GM23338 (cell line): ENCODE measurements around the gene MRPS6. TPM values are rescaled to one million over a fixed set of nuclear protein-coding genes. Genes with fewer than 3 reads are reported as not detected.

Experiments
- ATAC-seq: fragments of 200-7000 bp; cut with Tn5 transposase; 3 replicates; pipeline ENCODE4 v1.9.1; 2020
- DNase-seq: peaks from one replicate; pipeline ENCODE4 v3.0.0-alpha.2; 2015; ENCODE audit warnings: low spot score
- H2AFZ ChIP-seq: fragments of 200-600 bp; sonication (generic); 2 replicates; pipeline ENCODE4 v1.8.0; 2016; ENCODE audit warnings: antibody characterized with exemption, mild to moderate bottlenecking, moderate library complexity
- H3F3A ChIP-seq: fragments of 200-600 bp; sonication (generic); replicated peaks from 2 replicates; pipeline ENCODE4 v1.8.0; 2017; ENCODE audit warnings: antibody characterized with exemption, mixed run types, low read depth
- H3K27ac ChIP-seq: fragments of 200-600 bp; sonication (generic); 2 replicates; pipeline ENCODE4 v1.6.1; 2016; ENCODE audit warnings: low read depth
- H3K27me3 ChIP-seq: fragments of 200-600 bp; sonication (generic); 2 replicates; pipeline ENCODE4 v1.8.0; 2016; ENCODE audit warnings: mild to moderate bottlenecking, mixed run types, moderate library complexity; ENCODE audit not compliant: insufficient read depth
- H3K36me3 ChIP-seq: fragments of 200-600 bp; sonication (generic); 2 replicates; pipeline ENCODE4 v1.8.0; 2016; ENCODE audit warnings: mild to moderate bottlenecking; ENCODE audit not compliant: insufficient read depth
- H3K4me1 ChIP-seq: fragments of 200-600 bp; sonication (generic); 2 replicates; pipeline ENCODE4 v1.8.0; 2016; ENCODE audit warnings: mild to moderate bottlenecking, moderate library complexity; ENCODE audit not compliant: insufficient read depth
- H3K4me2 ChIP-seq: fragments of 200-600 bp; sonication (generic); 2 replicates; pipeline ENCODE4 v1.7.1; 2017; ENCODE audit warnings: mixed run types
- H3K4me3 ChIP-seq: fragments of 200-600 bp; sonication (generic); 2 replicates; pipeline ENCODE4 v1.6.1; 2016; ENCODE audit warnings: mixed run types
- H3K79me2 ChIP-seq: fragments of 200-600 bp; sonication (generic); replicated peaks from 2 replicates; pipeline ENCODE4 v1.8.0; 2017; ENCODE audit warnings: mild to moderate bottlenecking; ENCODE audit not compliant: insufficient read depth
- H3K9me2 ChIP-seq: fragments of 200-600 bp; sonication (generic); 2 replicates; pipeline ENCODE4 v1.8.0; 2017; ENCODE audit not compliant: insufficient read depth
- H4K20me1 ChIP-seq: fragments of 200-600 bp; sonication (generic); replicated peaks from 2 replicates; pipeline ENCODE4 v1.8.0; 2017; ENCODE audit warnings: mild to moderate bottlenecking; ENCODE audit not compliant: insufficient read depth
- H3K27ac Mint-ChIP-seq: 2 replicates; pipeline ENCODE4 v1.8.0; 2020; ENCODE audit warnings: inconsistent platforms, mild to moderate bottlenecking, moderate library complexity, mixed read lengths
- H3K27me3 Mint-ChIP-seq: 3 replicates; pipeline ENCODE4 v1.8.0; 2022; ENCODE audit warnings: low read depth, mild to moderate bottlenecking, moderate library complexity, mixed read lengths, inconsistent platforms; ENCODE audit not compliant: insufficient read depth, poor library complexity
- H3K36me3 Mint-ChIP-seq: 3 replicates; pipeline ENCODE4 v1.8.0; 2021; ENCODE audit warnings: low read depth, mild to moderate bottlenecking, inconsistent platforms, moderate library complexity, mixed read lengths
- H3K4me1 Mint-ChIP-seq: 3 replicates; pipeline ENCODE4 v1.8.0; 2020; ENCODE audit warnings: mild to moderate bottlenecking, inconsistent platforms, mixed read lengths
- H3K4me3 Mint-ChIP-seq: 3 replicates; pipeline ENCODE4 v1.8.0; 2021; ENCODE audit warnings: moderate library complexity, mild to moderate bottlenecking, inconsistent platforms, mixed read lengths
- H3K9me3 Mint-ChIP-seq: 3 replicates; pipeline ENCODE4 v1.8.0; 2020; ENCODE audit warnings: moderate library complexity, mild to moderate bottlenecking, inconsistent platforms, mixed read lengths
- CREB1 ChIP-seq: fragments of 250-450 bp; sonication (Bioruptor Pico); IDR thresholded peaks from 2 replicates; pipeline ENCODE4 v1.5.0; 2020; ENCODE audit warnings: low read depth, mild to moderate bottlenecking, moderate library complexity
- CTCF ChIP-seq, 2 experiments: fragments of 200-600 bp in 1 of 2; sonication (generic) in 1 of 2; conservative IDR thresholded peaks; 2 replicates each; pipeline versions ENCODE4 v1.5.1 to v1.6.1; 2016 to 2017; ENCODE audit warnings: antibody characterized with exemption in 2 of 2, low read depth in 2 of 2, mild to moderate bottlenecking in 2 of 2, moderate library complexity in 1 of 2
- ETS1 ChIP-seq: IDR thresholded peaks from 2 replicates; pipeline ENCODE4 v1.6.1; 2016; ENCODE audit warnings: antibody characterized with exemption
- EZH2 ChIP-seq: fragments of 200-600 bp; sonication (generic); IDR thresholded peaks from one replicate; pipeline ENCODE4 v1.8.0; 2017; ENCODE audit warnings: antibody characterized with exemption, mild to moderate bottlenecking, low read depth; ENCODE audit not compliant: unreplicated experiment
- JUNB ChIP-seq: IDR thresholded peaks from one replicate; pipeline ENCODE4 v1.6.1; 2016; ENCODE audit warnings: antibody characterized with exemption; ENCODE audit not compliant: unreplicated experiment
- POLR2AphosphoS5 ChIP-seq: IDR thresholded peaks from 2 replicates; pipeline ENCODE4 v1.6.1; 2016; ENCODE audit warnings: antibody characterized with exemption, low read depth
- REST ChIP-seq: IDR thresholded peaks from one replicate; pipeline ENCODE4 v1.6.1; 2018; ENCODE audit warnings: antibody characterized with exemption; ENCODE audit not compliant: unreplicated experiment
- STAT1 ChIP-seq: IDR thresholded peaks from one replicate; pipeline ENCODE4 v1.6.1; 2016; ENCODE audit warnings: antibody characterized with exemption; ENCODE audit not compliant: unreplicated experiment
- ZNF114 ChIP-seq: fragments of 250-450 bp; sonication (Bioruptor Pico); IDR thresholded peaks from 2 replicates; pipeline ENCODE4 v1.5.0; 2020; ENCODE audit warnings: mild to moderate bottlenecking, moderate library complexity
- ZNF462 ChIP-seq: fragments of 250-450 bp; sonication (Bioruptor Pico); IDR thresholded peaks from 2 replicates; pipeline ENCODE4 v1.5.0; 2020; ENCODE audit warnings: mild to moderate bottlenecking, moderate library complexity
- polyA plus RNA-seq: library from polyadenylated mRNA; unstranded; fragments of >200 nt; fragmentation: Nextera tagmentation; extraction: Ambion mirVana; gene quantifications from 2 replicates; pipeline ENCODE4 v1.2.1, GENCODE V29; 2016
- total RNA-seq: library from RNA; depleted of rRNA; stranded (reverse); fragments of >200 nt; shearing (Covaris generic); gene quantifications from 2 replicates; pipeline ENCODE4 v1.2.3, GENCODE V29; 2014

MRPS6 gene
- total and polyA plus RNA-seq, 2 experiments from 2014 or later, result 80.5 to 242 TPM

- peaks cover 42% of the 10 kb centered on the region for H3K27me3 ChIP-seq
- H3K9me2 ChIP-seq, result peaks cover 3% of the 10 kb centered on the region; the same call in 1 of the 2 replicates
- no peaks in the 10 kb centered on the region for H3K79me2 ChIP-seq
- no peak overlapping the region for H3K27ac Mint-ChIP-seq
- no peaks in the 10 kb centered on the region for H4K20me1 ChIP-seq
- no peaks in the 10 kb centered on the region for H3K36me3 ChIP-seq
- H3K36me3 Mint-ChIP-seq, result peaks cover 7% of the 10 kb centered on the region; the same call in 2 of the 3 replicates
- H2AFZ ChIP-seq, result no peak overlapping the region
- H3K27ac ChIP-seq, result no peak overlapping the region
- H3F3A ChIP-seq, result no peaks in the 10 kb centered on the region
- H3K27me3 Mint-ChIP-seq, result peaks cover 15% of the 10 kb centered on the region
- no peak overlapping the region; the same call in 2 of the 3 replicates for H3K4me3 Mint-ChIP-seq
- ATAC-seq (no peak), DNase-seq (no peak)
- peaks cover 31% of the 10 kb centered on the region for H3K4me1 ChIP-seq
- TF ChIP-seq POLR2AphosphoS5, result no peak
- no peak for TF ChIP-seq REST
- no peak for TF ChIP-seq ZNF462 (CRISPR knock-in tag)
- no peak for TF ChIP-seq STAT1
- TF ChIP-seq JUNB, result no peak
- TF ChIP-seq CTCF (conservative IDR thresholded peaks at IDR 0.05; ENCODE audit: low read depth in 2 of 2), result no peak
- no peak for TF ChIP-seq ETS1
- TF ChIP-seq EZH2, result no peak
- no peak for TF ChIP-seq CREB1 (CRISPR knock-in tag)
- TF ChIP-seq ZNF114 (CRISPR knock-in tag), result no peak
- H3K4me2 ChIP-seq, result 0 out of 2 replicates have a peak overlapping the region, but pooled peaks have one; percentile 58
- peaks cover 7% of the 10 kb centered on the region; the same call in 2 of the 3 replicates for H3K9me3 Mint-ChIP-seq
- H3K4me3 ChIP-seq, result no peak overlapping the region
- peaks cover 34% of the 10 kb centered on the region for H3K4me1 Mint-ChIP-seq
Observed at GRCh38 chr21:34177919-34178567, 104.7 kb downstream of the MRPS6 start.
